NB4 (cell line): ENCODE measurements around the gene NFIA.

Experiments
- DNase-seq: peaks from one replicate; pipeline ENCODE4 v3.0.0; 2010; ENCODE audit warnings: low read depth
- H3K4me3 ChIP-seq: one replicate; pipeline ENCODE4 v1.5.1; 2011; ENCODE audit warnings: mild to moderate bottlenecking, low read depth, low read length, moderate library complexity
- CTCF ChIP-seq: IDR thresholded peaks from one replicate; pipeline ENCODE4 v1.5.1; 2012; ENCODE audit warnings: low read depth, low read length
- MAX ChIP-seq: IDR thresholded peaks from 2 replicates; pipeline ENCODE4 v1.6.1; 2011; ENCODE audit warnings: low read depth, low read length
- MYC ChIP-seq: IDR thresholded peaks from 2 replicates; pipeline ENCODE4 v1.6.1; 2011; ENCODE audit warnings: low read depth, low read length
- POLR2A ChIP-seq: IDR thresholded peaks from 2 replicates; pipeline ENCODE4 v1.6.1; 2011; ENCODE audit warnings: mild to moderate bottlenecking; ENCODE audit not compliant: insufficient read length; ENCODE audit errors: extremely low read depth

NFIA gene

DNA sequence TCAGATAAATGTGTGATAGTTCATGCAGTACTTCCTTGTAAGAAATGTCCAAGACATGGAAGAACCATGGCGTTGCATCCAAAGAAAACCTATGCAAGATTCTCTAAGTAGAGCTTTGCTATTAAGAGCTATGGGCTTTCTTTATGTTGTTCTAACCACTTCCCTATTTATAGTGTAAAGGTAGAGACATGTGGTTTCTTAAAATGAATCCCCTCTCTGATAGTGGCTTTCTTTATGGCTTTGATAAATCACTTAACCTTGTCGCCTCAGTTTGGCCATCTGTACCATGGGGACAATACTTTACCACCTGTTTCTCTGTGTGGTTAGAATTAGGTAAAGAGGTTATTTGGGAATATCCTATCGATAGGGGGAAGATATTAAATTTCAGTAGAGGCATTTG is 305.5 kb downstream of the NFIA start:
- no peak for DNase-seq
- H3K4me3 ChIP-seq, result no peak overlapping the region
- TF ChIP-seq POLR2A (no peak), CTCF (no peak), MYC (no peak), MAX (no peak)

DNA sequence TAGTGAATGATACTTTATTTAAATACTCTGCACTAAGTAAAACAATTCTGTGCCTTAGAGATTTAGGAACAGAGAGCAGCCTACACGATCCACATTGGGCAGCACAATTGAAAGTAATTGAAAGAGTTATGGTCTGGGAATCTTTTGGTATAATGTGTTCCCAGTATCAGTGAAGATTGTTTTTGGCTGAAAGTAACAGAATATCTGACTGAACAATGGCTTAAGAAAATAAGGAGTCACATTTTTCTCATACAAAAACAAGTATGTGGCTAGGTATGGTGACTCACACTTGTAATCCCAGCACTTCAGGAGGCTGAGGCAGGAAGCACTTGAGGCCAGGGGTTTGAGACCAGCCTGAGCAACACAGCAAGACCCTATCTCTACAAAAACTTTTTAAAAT is 306.2 kb downstream of the NFIA start:
- no peak for TF ChIP-seq CTCF
- TF ChIP-seq POLR2A, result no peak
- no peak for TF ChIP-seq MYC
- TF ChIP-seq MAX, result no peak
- no peak overlapping the region for H3K4me3 ChIP-seq
- DNase-seq, result no peak

GRCh38 chr1:61389194-61389925 is 307.0 kb downstream of the NFIA start:
- no peak overlapping the region for H3K4me3 ChIP-seq
- no peak for DNase-seq
- TF ChIP-seq CTCF, result no peak
- TF ChIP-seq MYC, result no peak
- no peak for TF ChIP-seq POLR2A
- TF ChIP-seq MAX, result no peak

- no peak overlapping the region for H3K4me3 ChIP-seq
- no peak for DNase-seq
- TF ChIP-seq CTCF (no peak), POLR2A (no peak), MAX (no peak), MYC (no peak)
These were observed 307.8 kb downstream of the NFIA start for GRCh38 chr1:61389926-61390845.

- no peak for TF ChIP-seq POLR2A
- TF ChIP-seq MAX, result no peak
- TF ChIP-seq CTCF, result no peak
- no peak for TF ChIP-seq MYC
- no peak for DNase-seq
- H3K4me3 ChIP-seq, result no peak overlapping the region
These were observed 309.4 kb downstream of the NFIA start for GRCh38 chr1:61391730-61392129.
